Measurements from ENCODE around the gene ARL17B.
"Not testable (repeated sequence)": the region's sequence is repeated elsewhere in the genome, so short reads cannot be mapped to it uniquely, and the experiment has no call there.

Gene ARL17B

GRCh38 chr17:46361755-46362154, at the start of gene ARL17B:
ARL17B (minus strand) TSS chr17:46361766; CDS start chr17:46358397, 3,369 bp downstream.
- not testable (repeated sequence) for H3K27ac ChIP-seq (ENCODE audit: low read depth, low read length); H2AFZ ChIP-seq (ENCODE audit: low read length, unreplicated experiment); H3K4me1 ChIP-seq (ENCODE audit: control insufficient read depth, insufficient read depth, low read length, unreplicated experiment); H3K36me3 ChIP-seq (ENCODE audit: insufficient read depth, low read length); H3K4me3 ChIP-seq (ENCODE audit: low read depth, low read length); H3K27me3 ChIP-seq (ENCODE audit: insufficient read depth, low read length); H3K79me2 ChIP-seq (ENCODE audit: control insufficient read depth, insufficient read depth, low read length, unreplicated experiment)

- not testable (repeated sequence) for H3K27ac ChIP-seq (ENCODE audit: low read depth, low read length); H3K27me3 ChIP-seq (ENCODE audit: insufficient read depth, low read length); H3K4me1 ChIP-seq (ENCODE audit: control insufficient read depth, insufficient read depth, low read length, unreplicated experiment); H3K79me2 ChIP-seq (ENCODE audit: control insufficient read depth, insufficient read depth, low read length, unreplicated experiment); H3K4me3 ChIP-seq (ENCODE audit: low read depth, low read length); H3K36me3 ChIP-seq (ENCODE audit: insufficient read depth, low read length); H2AFZ ChIP-seq (ENCODE audit: low read length, unreplicated experiment)
Measured at GRCh38 chr17:46409864-46410263, 48.3 kb upstream of the ARL17B start.

GRCh38 chr17:46407155-46407554, 45.6 kb upstream of the ARL17B start:
- H3K27me3 ChIP-seq (ENCODE audit: insufficient read depth, low read length); H3K36me3 ChIP-seq (ENCODE audit: insufficient read depth, low read length); H3K27ac ChIP-seq (ENCODE audit: low read depth, low read length); H3K4me3 ChIP-seq (ENCODE audit: low read depth, low read length); H2AFZ ChIP-seq (ENCODE audit: low read length, unreplicated experiment); H3K79me2 ChIP-seq (ENCODE audit: control insufficient read depth, insufficient read depth, low read length, unreplicated experiment); H3K4me1 ChIP-seq (ENCODE audit: control insufficient read depth, insufficient read depth, low read length, unreplicated experiment): not testable (repeated sequence)

- not testable (repeated sequence) for H2AFZ ChIP-seq (ENCODE audit: low read length, unreplicated experiment); H3K36me3 ChIP-seq (ENCODE audit: insufficient read depth, low read length); H3K4me3 ChIP-seq (ENCODE audit: low read depth, low read length); H3K27ac ChIP-seq (ENCODE audit: low read depth, low read length); H3K4me1 ChIP-seq (ENCODE audit: control insufficient read depth, insufficient read depth, low read length, unreplicated experiment); H3K79me2 ChIP-seq (ENCODE audit: control insufficient read depth, insufficient read depth, low read length, unreplicated experiment); H3K27me3 ChIP-seq (ENCODE audit: insufficient read depth, low read length)
Measured at GRCh38 chr17:46401033-46401787, 39.6 kb upstream of the ARL17B start.

- H3K79me2 ChIP-seq (ENCODE audit: control insufficient read depth, insufficient read depth, low read length, unreplicated experiment); H3K4me3 ChIP-seq (ENCODE audit: low read depth, low read length); H3K36me3 ChIP-seq (ENCODE audit: insufficient read depth, low read length); H3K27ac ChIP-seq (ENCODE audit: low read depth, low read length); H3K4me1 ChIP-seq (ENCODE audit: control insufficient read depth, insufficient read depth, low read length, unreplicated experiment); H2AFZ ChIP-seq (ENCODE audit: low read length, unreplicated experiment); H3K27me3 ChIP-seq (ENCODE audit: insufficient read depth, low read length): not testable (repeated sequence)
Measured at GRCh38 chr17:46400543-46400942, 39.0 kb upstream of the ARL17B start.

GRCh38 chr17:46399993-46400392, 38.4 kb upstream of the ARL17B start:
- H3K79me2 ChIP-seq (ENCODE audit: control insufficient read depth, insufficient read depth, low read length, unreplicated experiment); H3K4me1 ChIP-seq (ENCODE audit: control insufficient read depth, insufficient read depth, low read length, unreplicated experiment); H2AFZ ChIP-seq (ENCODE audit: low read length, unreplicated experiment); H3K27me3 ChIP-seq (ENCODE audit: insufficient read depth, low read length); H3K4me3 ChIP-seq (ENCODE audit: low read depth, low read length); H3K36me3 ChIP-seq (ENCODE audit: insufficient read depth, low read length); H3K27ac ChIP-seq (ENCODE audit: low read depth, low read length): not testable (repeated sequence)

GRCh38 chr17:46396292-46396691, 34.7 kb upstream of the ARL17B start:
- H2AFZ ChIP-seq (ENCODE audit: low read length, unreplicated experiment); H3K36me3 ChIP-seq (ENCODE audit: insufficient read depth, low read length); H3K4me1 ChIP-seq (ENCODE audit: control insufficient read depth, insufficient read depth, low read length, unreplicated experiment); H3K79me2 ChIP-seq (ENCODE audit: control insufficient read depth, insufficient read depth, low read length, unreplicated experiment); H3K27me3 ChIP-seq (ENCODE audit: insufficient read depth, low read length); H3K27ac ChIP-seq (ENCODE audit: low read depth, low read length); H3K4me3 ChIP-seq (ENCODE audit: low read depth, low read length): not testable (repeated sequence)

- not testable (repeated sequence) for H3K27ac ChIP-seq (ENCODE audit: low read depth, low read length); H3K36me3 ChIP-seq (ENCODE audit: insufficient read depth, low read length); H3K27me3 ChIP-seq (ENCODE audit: insufficient read depth, low read length); H2AFZ ChIP-seq (ENCODE audit: low read length, unreplicated experiment); H3K79me2 ChIP-seq (ENCODE audit: control insufficient read depth, insufficient read depth, low read length, unreplicated experiment); H3K4me1 ChIP-seq (ENCODE audit: control insufficient read depth, insufficient read depth, low read length, unreplicated experiment); H3K4me3 ChIP-seq (ENCODE audit: low read depth, low read length)
Measured at GRCh38 chr17:46393702-46394101, 32.1 kb upstream of the ARL17B start.

GRCh38 chr17:46385491-46385890, 23.9 kb upstream of the ARL17B start:
- not testable (repeated sequence) for H3K4me3 ChIP-seq (ENCODE audit: low read depth, low read length); H3K4me1 ChIP-seq (ENCODE audit: control insufficient read depth, insufficient read depth, low read length, unreplicated experiment); H3K27ac ChIP-seq (ENCODE audit: low read depth, low read length); H3K27me3 ChIP-seq (ENCODE audit: insufficient read depth, low read length); H3K36me3 ChIP-seq (ENCODE audit: insufficient read depth, low read length); H3K79me2 ChIP-seq (ENCODE audit: control insufficient read depth, insufficient read depth, low read length, unreplicated experiment); H2AFZ ChIP-seq (ENCODE audit: low read length, unreplicated experiment)

GRCh38 chr17:46383118-46383517, 21.6 kb upstream of the ARL17B start:
- not testable (repeated sequence) for H3K27me3 ChIP-seq (ENCODE audit: insufficient read depth, low read length); H3K27ac ChIP-seq (ENCODE audit: low read depth, low read length); H3K36me3 ChIP-seq (ENCODE audit: insufficient read depth, low read length); H3K4me1 ChIP-seq (ENCODE audit: control insufficient read depth, insufficient read depth, low read length, unreplicated experiment); H2AFZ ChIP-seq (ENCODE audit: low read length, unreplicated experiment); H3K4me3 ChIP-seq (ENCODE audit: low read depth, low read length); H3K79me2 ChIP-seq (ENCODE audit: control insufficient read depth, insufficient read depth, low read length, unreplicated experiment)

- not testable (repeated sequence) for H3K4me3 ChIP-seq (ENCODE audit: low read depth, low read length); H2AFZ ChIP-seq (ENCODE audit: low read length, unreplicated experiment); H3K27ac ChIP-seq (ENCODE audit: low read depth, low read length); H3K4me1 ChIP-seq (ENCODE audit: control insufficient read depth, insufficient read depth, low read length, unreplicated experiment); H3K79me2 ChIP-seq (ENCODE audit: control insufficient read depth, insufficient read depth, low read length, unreplicated experiment); H3K27me3 ChIP-seq (ENCODE audit: insufficient read depth, low read length); H3K36me3 ChIP-seq (ENCODE audit: insufficient read depth, low read length)
Measured at GRCh38 chr17:46373418-46373817, 11.9 kb upstream of the ARL17B start.

Measured in ACC112 (cell line).